PC-9 (cell line): ENCODE measurements around the gene ADORA2B.

Experiments used
- CTCF ChIP-seq: fragments of 200-600 bp; sonication (generic); conservative IDR thresholded peaks from 2 replicates; pipeline ENCODE4 v1.6.1; 2017; ENCODE audit warnings: mixed run types, antibody characterized with exemption, mild to moderate bottlenecking, moderate library complexity
- EZH2 ChIP-seq: fragments of 200-600 bp; sonication (generic); IDR thresholded peaks from 2 replicates; pipeline ENCODE4 v1.8.0; 2017; ENCODE audit warnings: antibody characterized with exemption, low read depth

DNA sequence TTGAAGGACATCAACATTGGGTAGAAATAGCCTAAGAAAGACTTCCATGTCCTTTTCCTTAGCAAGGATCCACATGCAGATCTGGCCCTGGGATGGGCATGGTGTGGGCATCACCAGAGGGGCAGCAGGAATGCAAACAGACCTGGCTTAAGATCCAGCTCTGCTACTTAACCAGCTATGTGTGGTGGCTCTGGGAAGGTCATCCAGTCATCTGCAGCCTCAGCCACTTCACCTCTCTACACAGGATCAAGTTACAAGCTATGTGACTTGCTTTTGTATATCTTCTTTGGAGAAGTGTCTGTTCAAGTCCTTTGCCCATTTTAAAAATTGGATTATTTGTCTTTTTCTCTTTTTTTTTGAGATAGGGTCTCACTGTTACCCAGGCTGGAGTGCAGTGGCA is 13.5 kb upstream of the ADORA2B start:
- no peak for TF ChIP-seq CTCF
- no peak for TF ChIP-seq EZH2
